ENCODE data around the gene UBE2D2. TPM values are rescaled to one million over a fixed set of nuclear protein-coding genes. Genes with fewer than 3 reads are reported as not detected.

Gene UBE2D2
- total and polyA plus RNA-seq, 2 of the 13 experiments (the other 11 are each of a cell fraction or from before 2014, with no cell fraction given): 79.1 to 109 TPM

DNA sequence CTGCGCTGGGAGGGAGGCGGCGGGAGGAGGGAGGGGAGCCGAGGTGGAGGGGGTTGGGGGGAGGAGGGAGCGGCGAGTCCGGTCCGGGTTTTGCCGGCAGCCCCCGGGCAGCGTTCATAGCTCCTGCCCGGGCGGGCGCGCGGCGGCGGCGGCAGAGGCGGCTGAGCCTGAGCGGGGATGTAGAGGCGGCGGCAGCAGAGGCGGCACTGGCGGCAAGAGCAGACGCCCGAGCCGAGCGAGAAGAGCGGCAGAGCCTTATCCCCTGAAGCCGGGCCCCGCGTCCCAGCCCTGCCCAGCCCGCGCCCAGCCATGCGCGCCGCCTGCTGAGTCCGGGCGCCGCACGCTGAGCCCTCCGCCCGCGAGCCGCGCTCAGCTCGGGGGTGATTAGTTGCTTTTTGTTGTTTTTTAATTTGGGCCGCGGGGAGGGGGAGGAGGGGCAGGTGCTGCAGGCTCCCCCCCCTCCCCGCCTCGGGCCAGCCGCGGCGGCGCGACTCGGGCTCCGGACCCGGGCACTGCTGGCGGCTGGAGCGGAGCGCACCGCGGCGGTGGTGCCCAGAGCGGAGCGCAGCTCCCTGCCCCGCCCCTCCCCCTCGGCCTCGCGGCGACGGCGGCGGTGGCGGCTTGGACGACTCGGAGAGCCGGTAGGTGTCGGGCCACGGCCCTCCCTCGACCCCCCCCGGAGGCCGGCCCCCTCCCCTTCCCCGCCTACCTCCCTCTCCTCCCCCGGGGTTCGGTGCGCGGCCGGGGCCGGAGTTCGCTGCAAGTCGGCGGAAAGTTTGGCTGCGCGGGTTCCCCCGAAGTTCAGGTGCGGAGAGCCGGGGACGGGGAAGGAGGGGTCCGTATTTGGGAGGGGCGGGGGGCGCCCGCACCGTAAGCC, 87.3 kb downstream of the UBE2D2 start, which contains the start of gene CXXC5 (continued):
- TF ChIP-seq ZSCAN20 (CRISPR knock-in tag; IDR thresholded peaks at IDR 0.05; ENCODE audit: borderline replicate concordance) (no peak; the same call in 1 of the 2 replicates), ISX (CRISPR knock-in tag; conservative IDR thresholded peaks at IDR 0.05) (no peak), ZNF354B (CRISPR knock-in tag; IDR thresholded peaks at IDR 0.05) (no peak), CHD4 (IDR thresholded peaks at IDR 0.05; ENCODE audit: borderline replicate concordance, low read length) (no peak), ZNF607 (CRISPR knock-in tag; IDR thresholded peaks at IDR 0.05; ENCODE audit: borderline replicate concordance) (0 out of 2 replicates have a peak, but pooled peaks have one; percentile 56), LCORL (IDR thresholded peaks at IDR 0.05) (no peak), LCORL (CRISPR knock-in tag; IDR thresholded peaks at IDR 0.05) (0 out of 2 replicates have a peak, but pooled peaks have one; percentile 33), SKI (IDR thresholded peaks at IDR 0.05; ENCODE audit: partially characterized antibody) (peak; percentile 57), NR2F1 (CRISPR knock-in tag; IDR thresholded peaks at IDR 0.05) (no peak), BHLHE40 (IDR thresholded peaks at IDR 0.05; ENCODE audit: low read length) (peak; percentile 17; the same call in 1 of the 2 replicates)
- TF ChIP-seq, protein P1, sequence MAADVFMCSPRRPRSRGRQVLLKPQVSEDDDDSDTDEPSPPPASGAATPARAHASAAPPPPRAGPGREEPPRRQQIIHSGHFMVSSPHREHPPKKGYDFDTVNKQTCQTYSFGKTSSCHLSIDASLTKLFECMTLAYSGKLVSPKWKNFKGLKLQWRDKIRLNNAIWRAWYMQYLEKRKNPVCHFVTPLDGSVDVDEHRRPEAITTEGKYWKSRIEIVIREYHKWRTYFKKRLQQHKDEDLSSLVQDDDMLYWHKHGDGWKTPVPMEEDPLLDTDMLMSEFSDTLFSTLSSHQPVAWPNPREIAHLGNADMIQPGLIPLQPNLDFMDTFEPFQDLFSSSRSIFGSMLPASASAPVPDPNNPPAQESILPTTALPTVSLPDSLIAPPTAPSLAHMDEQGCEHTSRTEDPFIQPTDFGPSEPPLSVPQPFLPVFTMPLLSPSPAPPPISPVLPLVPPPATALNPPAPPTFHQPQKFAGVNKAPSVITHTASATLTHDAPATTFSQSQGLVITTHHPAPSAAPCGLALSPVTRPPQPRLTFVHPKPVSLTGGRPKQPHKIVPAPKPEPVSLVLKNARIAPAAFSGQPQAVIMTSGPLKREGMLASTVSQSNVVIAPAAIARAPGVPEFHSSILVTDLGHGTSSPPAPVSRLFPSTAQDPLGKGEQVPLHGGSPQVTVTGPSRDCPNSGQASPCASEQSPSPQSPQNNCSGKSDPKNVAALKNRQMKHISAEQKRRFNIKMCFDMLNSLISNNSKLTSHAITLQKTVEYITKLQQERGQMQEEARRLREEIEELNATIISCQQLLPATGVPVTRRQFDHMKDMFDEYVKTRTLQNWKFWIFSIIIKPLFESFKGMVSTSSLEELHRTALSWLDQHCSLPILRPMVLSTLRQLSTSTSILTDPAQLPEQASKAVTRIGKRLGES (CRISPR knock-in tag; IDR thresholded peaks at IDR 0.05; ENCODE audit: borderline replicate concordance): no peak
- TF ChIP-seq, protein P2, sequence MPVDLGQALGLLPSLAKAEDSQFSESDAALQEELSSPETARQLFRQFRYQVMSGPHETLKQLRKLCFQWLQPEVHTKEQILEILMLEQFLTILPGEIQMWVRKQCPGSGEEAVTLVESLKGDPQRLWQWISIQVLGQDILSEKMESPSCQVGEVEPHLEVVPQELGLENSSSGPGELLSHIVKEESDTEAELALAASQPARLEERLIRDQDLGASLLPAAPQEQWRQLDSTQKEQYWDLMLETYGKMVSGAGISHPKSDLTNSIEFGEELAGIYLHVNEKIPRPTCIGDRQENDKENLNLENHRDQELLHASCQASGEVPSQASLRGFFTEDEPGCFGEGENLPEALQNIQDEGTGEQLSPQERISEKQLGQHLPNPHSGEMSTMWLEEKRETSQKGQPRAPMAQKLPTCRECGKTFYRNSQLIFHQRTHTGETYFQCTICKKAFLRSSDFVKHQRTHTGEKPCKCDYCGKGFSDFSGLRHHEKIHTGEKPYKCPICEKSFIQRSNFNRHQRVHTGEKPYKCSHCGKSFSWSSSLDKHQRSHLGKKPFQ (CRISPR knock-in tag; IDR thresholded peaks at IDR 0.05; ENCODE audit: insufficient replicate concordance): no peak
- TF ChIP-seq, protein P3, sequence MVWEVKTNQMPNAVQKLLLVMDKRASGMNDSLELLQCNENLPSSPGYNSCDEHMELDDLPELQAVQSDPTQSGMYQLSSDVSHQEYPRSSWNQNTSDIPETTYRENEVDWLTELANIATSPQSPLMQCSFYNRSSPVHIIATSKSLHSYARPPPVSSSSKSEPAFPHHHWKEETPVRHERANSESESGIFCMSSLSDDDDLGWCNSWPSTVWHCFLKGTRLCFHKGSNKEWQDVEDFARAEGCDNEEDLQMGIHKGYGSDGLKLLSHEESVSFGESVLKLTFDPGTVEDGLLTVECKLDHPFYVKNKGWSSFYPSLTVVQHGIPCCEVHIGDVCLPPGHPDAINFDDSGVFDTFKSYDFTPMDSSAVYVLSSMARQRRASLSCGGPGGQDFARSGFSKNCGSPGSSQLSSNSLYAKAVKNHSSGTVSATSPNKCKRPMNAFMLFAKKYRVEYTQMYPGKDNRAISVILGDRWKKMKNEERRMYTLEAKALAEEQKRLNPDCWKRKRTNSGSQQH (CRISPR knock-in tag; IDR thresholded peaks at IDR 0.05; ENCODE audit: low read depth): no peak
- TF ChIP-seq, protein P4, sequence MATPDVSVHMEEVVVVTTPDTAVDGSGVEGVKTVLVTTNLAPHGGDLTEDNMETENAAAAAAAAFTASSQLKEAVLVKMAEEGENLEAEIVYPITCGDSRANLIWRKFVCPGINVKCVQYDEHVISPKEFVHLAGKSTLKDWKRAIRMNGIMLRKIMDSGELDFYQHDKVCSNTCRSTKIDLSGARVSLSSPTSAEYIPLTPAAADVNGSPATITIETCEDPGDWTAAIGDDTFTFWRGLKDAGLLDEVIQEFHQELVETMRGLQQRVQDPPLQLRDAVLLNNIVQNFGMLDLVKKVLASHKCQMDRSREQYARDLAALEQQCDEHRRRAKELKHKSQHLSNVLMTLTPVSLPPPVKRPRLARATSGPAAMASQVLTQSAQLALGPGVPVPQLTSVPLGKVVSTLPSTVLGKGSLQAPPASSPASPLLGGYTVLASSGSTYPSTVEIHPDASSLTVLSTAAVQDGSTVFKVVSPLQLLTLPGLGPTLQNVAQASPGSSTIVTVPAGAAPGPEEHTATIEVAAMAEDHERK (CRISPR knock-in tag; IDR thresholded peaks at IDR 0.05; ENCODE audit: low read depth): no peak
- TF ChIP-seq, protein P5, sequence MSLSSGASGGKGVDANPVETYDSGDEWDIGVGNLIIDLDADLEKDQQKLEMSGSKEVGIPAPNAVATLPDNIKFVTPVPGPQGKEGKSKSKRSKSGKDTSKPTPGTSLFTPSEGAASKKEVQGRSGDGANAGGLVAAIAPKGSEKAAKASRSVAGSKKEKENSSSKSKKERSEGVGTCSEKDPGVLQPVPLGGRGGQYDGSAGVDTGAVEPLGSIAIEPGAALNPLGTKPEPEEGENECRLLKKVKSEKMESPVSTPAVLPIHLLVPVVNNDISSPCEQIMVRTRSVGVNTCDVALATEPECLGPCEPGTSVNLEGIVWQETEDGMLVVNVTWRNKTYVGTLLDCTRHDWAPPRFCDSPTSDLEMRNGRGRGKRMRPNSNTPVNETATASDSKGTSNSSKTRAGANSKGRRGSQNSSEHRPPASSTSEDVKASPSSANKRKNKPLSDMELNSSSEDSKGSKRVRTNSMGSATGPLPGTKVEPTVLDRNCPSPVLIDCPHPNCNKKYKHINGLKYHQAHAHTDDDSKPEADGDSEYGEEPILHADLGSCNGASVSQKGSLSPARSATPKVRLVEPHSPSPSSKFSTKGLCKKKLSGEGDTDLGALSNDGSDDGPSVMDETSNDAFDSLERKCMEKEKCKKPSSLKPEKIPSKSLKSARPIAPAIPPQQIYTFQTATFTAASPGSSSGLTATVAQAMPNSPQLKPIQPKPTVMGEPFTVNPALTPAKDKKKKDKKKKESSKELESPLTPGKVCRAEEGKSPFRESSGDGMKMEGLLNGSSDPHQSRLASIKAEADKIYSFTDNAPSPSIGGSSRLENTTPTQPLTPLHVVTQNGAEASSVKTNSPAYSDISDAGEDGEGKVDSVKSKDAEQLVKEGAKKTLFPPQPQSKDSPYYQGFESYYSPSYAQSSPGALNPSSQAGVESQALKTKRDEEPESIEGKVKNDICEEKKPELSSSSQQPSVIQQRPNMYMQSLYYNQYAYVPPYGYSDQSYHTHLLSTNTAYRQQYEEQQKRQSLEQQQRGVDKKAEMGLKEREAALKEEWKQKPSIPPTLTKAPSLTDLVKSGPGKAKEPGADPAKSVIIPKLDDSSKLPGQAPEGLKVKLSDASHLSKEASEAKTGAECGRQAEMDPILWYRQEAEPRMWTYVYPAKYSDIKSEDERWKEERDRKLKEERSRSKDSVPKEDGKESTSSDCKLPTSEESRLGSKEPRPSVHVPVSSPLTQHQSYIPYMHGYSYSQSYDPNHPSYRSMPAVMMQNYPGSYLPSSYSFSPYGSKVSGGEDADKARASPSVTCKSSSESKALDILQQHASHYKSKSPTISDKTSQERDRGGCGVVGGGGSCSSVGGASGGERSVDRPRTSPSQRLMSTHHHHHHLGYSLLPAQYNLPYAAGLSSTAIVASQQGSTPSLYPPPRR (CRISPR knock-in tag; IDR thresholded peaks at IDR 0.05; ENCODE audit: borderline replicate concordance): no peak
